Hepatocyte (in vitro differentiated cells): ENCODE results near the gene KDM6A.

Source experiments
- CTCF ChIP-seq: fragments of 200-600 bp; sonication (generic); IDR thresholded peaks from 2 replicates; pipeline ENCODE4 v1.5.1; 2016; ENCODE audit warnings: antibody characterized with exemption, mild to moderate bottlenecking; ENCODE audit not compliant: poor library complexity
- EZH2 ChIP-seq: fragments of 200-600 bp; sonication (generic); IDR thresholded peaks from 2 replicates; pipeline ENCODE4 v1.6.1; 2016; ENCODE audit warnings: antibody characterized with exemption, mild to moderate bottlenecking, borderline replicate concordance

DNA sequence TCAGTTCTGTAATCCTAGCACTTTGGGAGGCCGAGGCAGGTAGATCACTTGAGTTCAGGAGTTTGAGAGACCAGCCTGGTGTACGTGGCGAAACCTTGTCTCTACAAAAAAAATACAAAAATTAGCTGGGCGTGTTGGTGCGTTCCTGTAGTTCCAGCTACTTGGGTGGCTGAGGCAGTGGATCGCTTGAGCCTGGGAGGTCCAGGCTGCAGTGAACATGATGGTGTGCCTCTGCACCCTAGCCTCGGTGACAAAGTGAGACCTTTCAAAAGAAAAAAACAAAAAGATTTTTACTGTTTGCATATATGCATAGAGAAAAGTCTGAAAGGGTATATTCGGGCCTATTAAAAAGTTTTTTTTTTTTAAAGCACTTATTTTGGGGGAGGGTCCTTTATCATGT is 76.1 kb downstream of the KDM6A start:
- TF ChIP-seq CTCF, result no peak
- TF ChIP-seq EZH2, result no peak
